Prostate gland (tissue), 2 donors: ENCODE results near the gene ZDHHC18.

ENCODE experiments used
- POLR2A ChIP-seq: fragments of 450-650 bp; IDR thresholded peaks from one replicate; pipeline ENCODE4 v1.6.1; 2016; ENCODE audit warnings: antibody characterized with exemption, mild to moderate bottlenecking
- POLR2AphosphoS5 ChIP-seq: sonication (generic); formaldehyde crosslinking; IDR thresholded peaks from one replicate; pipeline ENCODE4 v1.6.1; 2017; ENCODE audit warnings: antibody characterized with exemption
- TF ChIP-seq, protein P1 (sequence below), 4 experiments: fragments of 200-600 bp in 2 of 4; fragments of 450-650 bp in 2 of 4; sonication (generic) in 2 of 4; IDR thresholded peaks; 1 replicate in 3 of 4; 2 replicates in 1 of 4; pipeline ENCODE4 v1.5.1; 2016 to 2019; ENCODE audit warnings: antibody characterized with exemption in 4 of 4, mild to moderate bottlenecking in 2 of 4, moderate library complexity in 2 of 4

DNA sequence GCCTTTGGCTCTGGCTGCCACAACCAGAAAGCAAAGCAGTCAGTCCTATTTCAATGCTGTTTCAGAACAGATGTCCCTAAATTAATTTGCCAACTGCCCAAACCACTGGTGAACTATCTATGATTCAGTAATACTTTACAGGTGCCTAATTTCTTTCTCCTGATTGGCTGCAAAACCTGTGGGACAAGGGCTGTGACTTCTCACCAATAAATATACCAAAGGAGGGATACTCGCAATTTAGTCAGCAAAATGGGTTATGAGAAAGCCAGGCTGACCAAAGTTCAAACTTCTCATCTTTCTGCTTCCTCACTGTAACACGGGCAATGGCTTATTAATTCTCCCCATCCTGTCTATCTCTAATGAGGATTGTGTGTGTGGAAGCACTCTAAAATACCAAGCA, 50.8 kb downstream of the ZDHHC18 start:
- TF ChIP-seq, protein P1, sequence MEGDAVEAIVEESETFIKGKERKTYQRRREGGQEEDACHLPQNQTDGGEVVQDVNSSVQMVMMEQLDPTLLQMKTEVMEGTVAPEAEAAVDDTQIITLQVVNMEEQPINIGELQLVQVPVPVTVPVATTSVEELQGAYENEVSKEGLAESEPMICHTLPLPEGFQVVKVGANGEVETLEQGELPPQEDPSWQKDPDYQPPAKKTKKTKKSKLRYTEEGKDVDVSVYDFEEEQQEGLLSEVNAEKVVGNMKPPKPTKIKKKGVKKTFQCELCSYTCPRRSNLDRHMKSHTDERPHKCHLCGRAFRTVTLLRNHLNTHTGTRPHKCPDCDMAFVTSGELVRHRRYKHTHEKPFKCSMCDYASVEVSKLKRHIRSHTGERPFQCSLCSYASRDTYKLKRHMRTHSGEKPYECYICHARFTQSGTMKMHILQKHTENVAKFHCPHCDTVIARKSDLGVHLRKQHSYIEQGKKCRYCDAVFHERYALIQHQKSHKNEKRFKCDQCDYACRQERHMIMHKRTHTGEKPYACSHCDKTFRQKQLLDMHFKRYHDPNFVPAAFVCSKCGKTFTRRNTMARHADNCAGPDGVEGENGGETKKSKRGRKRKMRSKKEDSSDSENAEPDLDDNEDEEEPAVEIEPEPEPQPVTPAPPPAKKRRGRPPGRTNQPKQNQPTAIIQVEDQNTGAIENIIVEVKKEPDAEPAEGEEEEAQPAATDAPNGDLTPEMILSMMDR (IDR thresholded peaks at IDR 0.05) = no peak
- TF ChIP-seq POLR2A = no peak
- no peak for TF ChIP-seq POLR2AphosphoS5
